Activated naive CD4-positive, alpha-beta T cell treated with anti-CD3 and anti-CD28 coated beads, Interleukin-2, amount 50 U/mL, for 24 hours (primary cell): ENCODE results near the gene MSI2.
A peak's percentile ranks its signal among the peaks of the same experiment; 100 is the strongest.

ENCODE experiments used
- H3K27ac Mint-ChIP-seq: one replicate; pipeline ENCODE4 v1.8.0; 2021; ENCODE audit warnings: mild to moderate bottlenecking, mixed read lengths
- H3K27me3 Mint-ChIP-seq: one replicate; pipeline ENCODE4 v1.8.0; 2021; ENCODE audit warnings: mixed read lengths
- H3K36me3 Mint-ChIP-seq: one replicate; pipeline ENCODE4 v1.8.0; 2021; ENCODE audit warnings: mixed read lengths
- H3K4me1 Mint-ChIP-seq: one replicate; pipeline ENCODE4 v1.8.0; 2021; ENCODE audit warnings: mixed read lengths
- H3K4me3 Mint-ChIP-seq: one replicate; pipeline ENCODE4 v1.8.0; 2021; ENCODE audit warnings: mild to moderate bottlenecking, mixed read lengths
- H3K9me3 Mint-ChIP-seq: one replicate; pipeline ENCODE4 v1.8.0; 2021; ENCODE audit warnings: mixed read lengths

The MSI2 gene

DNA sequence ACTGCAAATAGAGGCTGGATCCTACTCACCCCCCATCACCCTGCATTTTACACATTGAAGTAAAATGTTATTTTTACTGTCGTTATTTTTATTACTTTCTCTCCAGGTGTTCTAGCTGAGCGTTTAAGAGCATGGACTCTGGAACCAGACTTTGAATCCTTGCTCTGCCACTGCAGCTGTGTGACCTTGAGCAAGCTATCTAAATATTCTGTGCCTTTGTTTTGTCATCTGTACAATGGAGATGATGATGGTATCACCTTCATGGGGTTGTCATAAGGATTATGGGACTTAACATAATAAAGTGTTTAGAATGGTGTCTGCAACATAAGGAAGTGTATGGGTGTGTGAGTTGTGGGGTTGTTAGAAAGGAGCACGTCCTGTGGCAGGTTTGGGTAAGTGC lies 17.8 kb downstream of the MSI2 start:
- Mint-ChIP-seq H3K4me3 (no peak overlapping the region), H3K9me3 (no peaks in the 10 kb centered on the region), H3K27ac (no peak overlapping the region), H3K27me3 (no peaks in the 10 kb centered on the region), H3K36me3 (peaks cover 17% of the 10 kb centered on the region), H3K4me1 (peaks cover 63% of the 10 kb centered on the region)

DNA sequence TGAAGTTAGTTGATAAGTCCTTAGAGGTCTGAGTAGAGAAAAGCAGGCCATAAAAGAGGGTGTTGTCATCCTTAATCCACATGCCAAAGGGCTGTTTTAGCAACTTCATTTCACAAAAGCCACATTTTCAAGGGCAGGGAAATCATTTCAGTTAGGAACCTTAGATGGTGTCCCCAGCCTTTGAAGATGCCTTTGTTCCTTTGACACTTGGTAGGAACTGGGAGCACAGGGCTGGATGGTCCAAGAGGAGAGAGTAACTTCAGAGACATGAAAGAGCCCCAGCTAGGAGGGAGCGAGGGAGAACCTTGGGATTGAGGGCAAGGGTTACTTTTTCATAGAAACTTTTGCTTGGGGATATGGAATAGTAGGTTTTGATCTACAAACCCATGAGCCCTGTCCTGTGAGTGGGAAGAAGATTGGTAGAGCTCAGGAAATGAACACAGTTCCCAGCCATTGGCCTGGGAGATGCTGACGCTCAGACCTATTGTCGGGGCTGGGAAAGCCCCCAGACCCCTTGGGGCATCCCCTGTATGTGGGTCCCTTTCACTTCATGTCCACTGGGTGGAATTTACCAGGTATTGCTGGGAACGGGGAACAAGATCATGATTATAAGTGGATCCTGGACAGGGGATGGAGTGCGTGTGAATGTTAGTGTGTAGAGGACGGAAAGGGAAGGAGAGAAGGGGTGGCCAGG lies 18.9 kb downstream of the MSI2 start:
- no peak overlapping the region for H3K4me3 Mint-ChIP-seq
- no peaks in the 10 kb centered on the region for H3K27me3 Mint-ChIP-seq
- H3K36me3 Mint-ChIP-seq: peaks cover 11% of the 10 kb centered on the region
- peaks cover 63% of the 10 kb centered on the region for H3K4me1 Mint-ChIP-seq
- H3K27ac Mint-ChIP-seq: peak overlapping the region; percentile 1
- H3K9me3 Mint-ChIP-seq: no peaks in the 10 kb centered on the region

DNA sequence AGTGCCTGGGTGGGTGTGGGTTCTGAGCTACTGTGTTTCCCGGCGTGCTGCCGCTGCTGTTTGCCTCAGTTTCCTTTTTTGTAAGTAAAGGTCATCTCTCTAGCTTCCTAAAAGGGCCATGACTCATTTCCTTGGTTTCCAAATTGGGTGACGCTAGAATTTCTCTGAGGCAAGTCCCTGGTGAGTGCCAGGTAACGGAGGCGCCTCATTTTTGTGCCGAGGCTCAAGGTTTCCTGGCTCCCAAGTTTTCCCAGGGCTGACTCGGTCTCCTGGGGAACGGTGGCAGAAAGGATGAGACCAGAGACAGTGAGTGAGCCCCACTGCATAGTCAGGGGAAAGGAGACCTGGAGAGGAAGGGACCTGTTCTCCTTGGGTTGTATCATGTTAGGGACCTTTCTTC lies 20.3 kb downstream of the MSI2 start:
- Mint-ChIP-seq H3K9me3 (no peaks in the 10 kb centered on the region), H3K27ac (no peak overlapping the region), H3K4me3 (no peak overlapping the region), H3K4me1 (peaks cover 62% of the 10 kb centered on the region), H3K36me3 (peaks cover 8% of the 10 kb centered on the region), H3K27me3 (no peaks in the 10 kb centered on the region)

DNA sequence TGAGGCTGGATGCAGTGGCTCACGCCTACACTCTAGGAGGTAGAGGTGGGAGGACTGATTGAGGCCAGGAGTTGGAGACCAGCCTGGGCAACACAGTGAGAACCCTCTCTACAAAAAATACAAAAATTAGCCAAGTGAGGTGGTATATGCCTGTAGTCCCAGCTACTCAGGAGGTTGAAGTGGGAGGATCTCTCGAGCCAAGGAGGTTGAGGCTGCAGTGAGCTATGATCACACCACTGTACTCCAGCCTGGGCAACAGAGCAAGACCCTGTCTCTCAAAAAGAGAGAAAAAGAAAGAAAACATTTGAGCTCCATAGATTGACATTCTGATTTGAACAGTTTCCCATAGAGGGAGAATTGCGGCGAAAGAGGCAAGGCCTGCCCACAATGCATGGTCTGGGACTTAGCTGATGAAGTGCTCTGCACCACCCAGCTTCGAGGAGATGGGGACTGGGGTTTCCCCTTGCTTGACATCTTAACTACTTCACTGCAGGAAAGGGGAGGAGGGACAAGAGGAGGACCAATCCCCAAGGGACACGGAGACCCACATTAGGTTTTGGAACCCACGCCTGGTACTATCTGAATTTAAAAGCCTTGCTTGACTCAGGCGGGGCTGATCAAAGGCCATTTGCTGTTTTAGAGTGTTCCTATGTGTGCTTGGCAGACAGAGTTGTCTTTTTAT lies 21.7 kb downstream of the MSI2 start:
- Mint-ChIP-seq H3K9me3 (no peaks in the 10 kb centered on the region), H3K4me3 (no peak overlapping the region), H3K27ac (no peak overlapping the region), H3K27me3 (no peaks in the 10 kb centered on the region), H3K4me1 (peaks cover 65% of the 10 kb centered on the region), H3K36me3 (peaks cover 6% of the 10 kb centered on the region)

DNA sequence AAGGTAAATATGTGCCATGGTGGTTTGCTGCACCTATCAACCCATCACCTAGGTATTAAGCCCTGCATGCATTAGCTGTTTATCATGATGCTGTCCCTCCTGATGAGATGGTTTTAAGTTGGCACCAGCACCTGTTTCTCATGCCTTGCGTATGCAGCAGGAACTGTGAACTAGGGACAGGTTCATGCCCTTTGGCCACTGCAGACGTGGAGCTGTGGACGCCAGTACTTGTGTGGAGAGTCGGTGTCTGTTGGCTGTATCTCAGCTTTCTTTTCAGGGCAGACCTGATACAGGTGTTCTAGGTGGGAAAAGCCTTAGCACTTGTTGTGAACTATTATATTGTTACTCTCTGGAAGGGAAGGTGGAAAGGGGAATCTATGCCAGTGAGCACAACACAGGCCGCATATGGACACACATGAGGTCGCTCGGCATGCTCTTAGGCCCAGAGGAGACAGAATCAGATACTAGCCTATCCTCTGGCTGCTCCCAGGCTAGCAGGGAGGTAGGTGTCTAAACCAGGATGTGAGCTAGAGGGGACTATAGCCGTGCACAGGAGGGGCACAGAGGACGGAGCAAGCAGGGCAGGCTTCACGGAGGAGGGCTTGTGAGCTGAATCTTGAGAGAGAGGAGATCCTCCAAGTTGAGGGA lies 22.5 kb downstream of the MSI2 start:
- Mint-ChIP-seq H3K36me3 (peaks cover 11% of the 10 kb centered on the region), H3K27me3 (no peaks in the 10 kb centered on the region), H3K4me1 (peaks cover 73% of the 10 kb centered on the region), H3K4me3 (no peak overlapping the region), H3K27ac (no peak overlapping the region), H3K9me3 (no peaks in the 10 kb centered on the region)

DNA sequence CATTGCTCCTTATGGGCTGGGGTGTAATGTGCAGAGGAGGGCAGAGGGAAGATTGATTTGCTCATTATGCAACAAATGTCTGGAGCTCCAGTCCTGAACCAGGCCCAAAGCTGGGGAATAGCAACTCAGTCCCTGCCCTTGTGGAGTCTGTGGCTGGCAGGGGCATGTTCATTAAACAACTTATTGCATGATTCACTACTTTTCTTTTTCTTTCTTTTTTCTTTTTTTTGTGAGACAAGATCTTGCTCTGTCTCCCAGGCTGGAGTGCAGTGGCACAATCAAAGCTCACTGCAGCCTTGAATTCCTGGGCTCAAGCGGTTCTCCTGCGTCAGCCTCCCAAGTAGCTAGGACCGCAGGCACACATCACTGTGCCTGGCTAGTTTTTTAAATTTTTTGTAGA lies 23.1 kb downstream of the MSI2 start:
- no peaks in the 10 kb centered on the region for H3K9me3 Mint-ChIP-seq
- no peaks in the 10 kb centered on the region for H3K27me3 Mint-ChIP-seq
- H3K27ac Mint-ChIP-seq: no peak overlapping the region
- H3K36me3 Mint-ChIP-seq: peaks cover 10% of the 10 kb centered on the region
- H3K4me3 Mint-ChIP-seq: no peak overlapping the region
- H3K4me1 Mint-ChIP-seq: peaks cover 78% of the 10 kb centered on the region

DNA sequence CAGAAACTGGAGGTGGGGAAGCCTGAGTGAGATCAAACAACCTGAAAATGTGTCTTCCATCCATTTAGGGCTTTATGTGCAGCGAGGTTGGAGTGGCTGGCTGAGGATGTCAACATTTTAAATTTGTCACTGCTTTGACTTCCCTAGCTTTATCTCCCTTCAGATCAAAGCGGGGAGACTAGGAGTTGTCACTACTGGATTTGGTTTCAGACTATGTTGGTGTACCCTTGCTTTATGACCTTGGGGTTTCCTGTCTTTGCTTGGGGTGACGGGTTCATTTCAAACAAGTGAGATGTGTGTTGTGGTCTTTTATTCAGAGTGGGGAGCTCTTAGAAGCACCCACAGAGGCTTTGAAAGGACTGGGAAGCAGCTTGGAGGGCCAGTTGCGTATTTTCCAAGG lies 25.6 kb downstream of the MSI2 start:
- Mint-ChIP-seq H3K36me3 (peaks cover 5% of the 10 kb centered on the region), H3K27ac (peak overlapping the region; percentile 57), H3K9me3 (no peaks in the 10 kb centered on the region), H3K4me3 (peak overlapping the region; percentile 15), H3K4me1 (peaks cover 84% of the 10 kb centered on the region), H3K27me3 (no peaks in the 10 kb centered on the region)

DNA sequence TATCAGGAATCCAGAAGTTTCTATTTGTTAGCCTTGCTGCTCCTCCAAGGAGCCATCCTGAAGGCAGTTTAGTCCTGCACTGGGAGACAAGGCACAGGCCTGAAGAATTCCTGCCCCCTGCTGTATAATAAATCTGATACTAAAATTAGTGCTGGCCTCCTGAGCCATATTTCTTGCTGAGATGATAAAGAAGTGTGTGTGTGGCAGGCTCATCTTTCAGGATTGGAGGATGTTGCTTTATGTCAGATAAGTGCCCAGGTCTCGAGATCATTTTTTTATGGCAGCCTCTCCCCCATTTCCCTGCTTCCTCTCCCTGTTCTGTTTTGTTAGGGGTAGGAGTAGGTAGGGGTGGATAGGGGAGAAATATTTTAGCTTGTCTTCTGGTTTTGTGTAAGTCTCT lies 26.0 kb downstream of the MSI2 start:
- H3K4me1 Mint-ChIP-seq: peaks cover 84% of the 10 kb centered on the region
- H3K27me3 Mint-ChIP-seq: no peaks in the 10 kb centered on the region
- peaks cover 5% of the 10 kb centered on the region for H3K36me3 Mint-ChIP-seq
- no peak overlapping the region for H3K27ac Mint-ChIP-seq
- no peak overlapping the region for H3K4me3 Mint-ChIP-seq
- no peaks in the 10 kb centered on the region for H3K9me3 Mint-ChIP-seq

DNA sequence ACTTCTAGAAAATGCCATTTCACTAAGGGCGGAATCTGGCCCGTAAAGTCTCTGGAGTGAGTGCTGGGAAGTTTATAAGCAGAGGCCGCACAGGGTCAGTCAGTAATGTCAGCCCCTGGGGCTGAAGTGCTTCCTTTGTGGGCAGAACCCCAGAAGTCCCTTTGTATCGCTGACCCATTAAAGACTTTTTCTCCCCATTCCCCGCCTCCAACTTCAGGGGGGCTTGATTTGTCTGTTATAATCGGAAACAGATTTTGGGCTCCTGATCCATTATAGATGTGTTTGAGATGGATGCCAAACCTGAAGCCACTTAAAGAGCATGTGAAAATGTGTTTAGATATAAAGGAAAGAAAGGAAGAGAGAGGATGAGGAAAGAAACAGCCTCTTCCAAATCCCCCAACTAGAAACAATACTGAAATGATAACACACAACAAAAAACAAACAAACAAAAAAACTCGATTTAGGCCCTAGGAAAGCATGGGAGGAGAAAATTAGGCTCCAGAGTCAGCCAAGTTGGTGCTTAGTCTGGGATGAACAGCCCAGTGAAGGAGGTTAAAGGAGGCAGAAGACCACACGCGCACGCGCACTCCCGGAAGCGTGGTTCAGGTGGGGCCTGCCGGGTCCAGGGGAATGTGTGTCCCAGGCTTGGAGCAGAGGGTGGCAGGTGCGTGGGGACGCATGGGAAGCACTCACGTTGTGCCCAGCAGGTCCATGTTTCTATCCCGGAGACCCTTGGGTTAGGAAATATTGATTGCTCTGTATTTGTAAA lies 27.1 kb downstream of the MSI2 start:
- Mint-ChIP-seq H3K4me1 (peaks cover 83% of the 10 kb centered on the region), H3K36me3 (peaks cover 6% of the 10 kb centered on the region), H3K4me3 (no peak overlapping the region), H3K27ac (peak overlapping the region; percentile 62), H3K9me3 (no peaks in the 10 kb centered on the region), H3K27me3 (no peaks in the 10 kb centered on the region)

DNA sequence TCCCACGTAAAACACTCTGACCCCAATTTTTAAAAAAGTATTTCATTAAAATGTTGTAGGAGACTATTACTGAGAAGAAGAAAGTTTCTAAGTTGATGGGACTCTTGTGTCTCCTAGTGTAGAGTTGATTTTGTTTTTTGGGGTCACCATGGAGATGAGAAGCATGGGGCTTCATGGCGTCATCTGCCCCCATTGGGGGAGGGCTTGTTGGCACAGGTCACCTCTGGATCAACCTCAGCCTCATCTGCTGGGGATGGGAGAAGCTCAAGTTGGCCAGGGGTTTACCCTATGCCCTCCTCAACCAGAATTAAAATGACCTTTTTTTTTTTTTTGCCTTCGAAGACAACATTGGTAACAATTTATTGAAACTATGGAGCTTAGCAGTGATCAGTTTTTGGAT lies 28.3 kb downstream of the MSI2 start:
- Mint-ChIP-seq H3K4me1 (peaks cover 81% of the 10 kb centered on the region), H3K27me3 (no peaks in the 10 kb centered on the region), H3K27ac (peak overlapping the region; percentile 72), H3K9me3 (no peaks in the 10 kb centered on the region), H3K4me3 (peak overlapping the region; percentile 69), H3K36me3 (peaks cover 6% of the 10 kb centered on the region)

DNA sequence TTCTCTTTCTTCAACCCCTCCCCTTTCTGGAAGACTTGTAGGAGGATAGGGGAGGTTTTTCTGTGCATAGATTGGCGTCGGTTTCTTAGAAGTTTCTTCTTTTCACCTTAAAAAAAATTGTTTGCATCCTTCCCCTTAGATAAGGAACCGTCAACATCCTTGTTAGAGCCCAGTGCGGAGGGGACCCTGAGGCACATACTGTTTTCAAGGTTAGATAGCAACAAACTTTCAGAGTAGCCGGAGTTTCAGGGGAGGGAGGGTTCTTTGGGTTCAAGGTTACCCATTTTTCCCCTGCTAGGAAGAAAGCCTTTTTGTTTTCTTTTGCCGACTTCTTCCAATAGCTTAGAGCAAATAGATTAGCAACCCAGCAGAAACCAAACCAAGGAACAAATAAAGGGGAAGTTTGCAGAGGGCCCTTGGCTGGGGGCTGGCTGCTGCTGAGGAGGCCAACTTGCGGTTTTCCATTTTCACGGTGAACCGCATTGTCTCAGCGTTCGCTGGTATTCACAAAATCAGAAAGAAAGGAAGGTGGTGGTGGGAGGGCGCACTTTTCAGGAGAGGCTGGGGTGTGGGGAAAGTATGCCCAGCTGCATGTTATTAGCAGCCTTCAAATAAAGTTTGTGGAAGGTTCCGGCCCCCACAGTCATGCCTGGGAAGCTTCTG lies 28.8 kb downstream of the MSI2 start:
- Mint-ChIP-seq H3K4me1 (peaks cover 81% of the 10 kb centered on the region), H3K9me3 (no peaks in the 10 kb centered on the region), H3K27ac (peak overlapping the region; percentile 84), H3K27me3 (no peaks in the 10 kb centered on the region), H3K4me3 (peak overlapping the region; percentile 69), H3K36me3 (peaks cover 6% of the 10 kb centered on the region)

DNA sequence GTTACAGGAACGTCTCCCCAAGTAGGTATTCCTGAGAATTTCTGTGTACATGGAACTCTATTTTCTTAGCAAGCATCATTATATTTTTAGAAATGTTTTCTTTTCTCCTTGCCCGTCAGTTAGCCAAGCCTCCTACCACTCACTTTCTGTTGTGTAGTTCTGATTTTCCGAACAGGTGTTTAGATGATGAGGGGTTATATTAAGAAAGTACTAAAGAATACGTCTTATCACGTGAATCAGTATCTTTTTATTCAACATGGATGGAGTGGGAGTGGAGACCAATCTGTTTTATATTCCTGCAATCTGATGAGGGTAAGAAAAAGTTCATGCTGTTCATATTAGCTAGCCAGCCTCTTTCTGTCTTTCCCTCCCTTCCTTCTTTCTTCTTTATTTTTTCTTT lies 29.4 kb downstream of the MSI2 start:
- peaks cover 6% of the 10 kb centered on the region for H3K36me3 Mint-ChIP-seq
- peak overlapping the region; percentile 69 for H3K4me3 Mint-ChIP-seq
- H3K4me1 Mint-ChIP-seq: peaks cover 76% of the 10 kb centered on the region
- no peaks in the 10 kb centered on the region for H3K9me3 Mint-ChIP-seq
- H3K27me3 Mint-ChIP-seq: no peaks in the 10 kb centered on the region
- H3K27ac Mint-ChIP-seq: peak overlapping the region; percentile 84

DNA sequence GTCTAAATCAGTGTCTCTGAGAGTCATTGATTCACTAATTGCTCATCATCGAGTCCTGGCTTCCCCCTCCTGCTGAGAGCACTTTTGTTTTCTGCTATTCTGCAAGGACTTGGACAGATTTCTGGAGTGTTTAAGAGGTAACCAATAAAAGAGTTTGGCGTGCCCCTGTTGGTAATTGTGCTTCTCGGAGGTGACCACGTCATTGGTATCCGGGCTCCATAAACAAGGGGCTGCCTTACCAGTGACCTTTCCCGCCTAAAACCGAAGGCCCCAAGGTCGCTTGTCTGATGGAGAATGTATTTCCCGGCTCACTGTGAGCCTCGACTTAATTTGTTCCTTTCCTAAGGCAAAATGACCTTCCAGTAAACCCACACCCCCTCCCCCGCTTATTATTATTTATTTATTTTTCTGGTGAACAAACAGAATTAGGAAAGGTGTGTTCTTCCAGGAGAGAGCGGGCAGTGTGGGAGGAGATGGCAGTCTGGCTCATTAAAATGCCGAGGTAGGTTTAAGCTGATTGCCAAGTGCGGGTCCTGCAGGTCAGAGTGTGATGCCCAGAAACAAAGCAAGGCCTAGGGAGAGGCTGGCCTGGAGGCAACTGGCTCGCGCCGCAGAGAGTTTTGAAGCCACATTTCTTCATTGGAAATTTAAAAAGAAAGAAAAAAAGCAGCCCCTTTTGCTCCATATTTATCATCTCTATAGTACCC lies 30.2 kb downstream of the MSI2 start:
- no peak overlapping the region for H3K27ac Mint-ChIP-seq
- no peaks in the 10 kb centered on the region for H3K27me3 Mint-ChIP-seq
- peak overlapping the region; percentile 69 for H3K4me3 Mint-ChIP-seq
- H3K9me3 Mint-ChIP-seq: no peaks in the 10 kb centered on the region
- peaks cover 6% of the 10 kb centered on the region for H3K36me3 Mint-ChIP-seq
- H3K4me1 Mint-ChIP-seq: peaks cover 68% of the 10 kb centered on the region

DNA sequence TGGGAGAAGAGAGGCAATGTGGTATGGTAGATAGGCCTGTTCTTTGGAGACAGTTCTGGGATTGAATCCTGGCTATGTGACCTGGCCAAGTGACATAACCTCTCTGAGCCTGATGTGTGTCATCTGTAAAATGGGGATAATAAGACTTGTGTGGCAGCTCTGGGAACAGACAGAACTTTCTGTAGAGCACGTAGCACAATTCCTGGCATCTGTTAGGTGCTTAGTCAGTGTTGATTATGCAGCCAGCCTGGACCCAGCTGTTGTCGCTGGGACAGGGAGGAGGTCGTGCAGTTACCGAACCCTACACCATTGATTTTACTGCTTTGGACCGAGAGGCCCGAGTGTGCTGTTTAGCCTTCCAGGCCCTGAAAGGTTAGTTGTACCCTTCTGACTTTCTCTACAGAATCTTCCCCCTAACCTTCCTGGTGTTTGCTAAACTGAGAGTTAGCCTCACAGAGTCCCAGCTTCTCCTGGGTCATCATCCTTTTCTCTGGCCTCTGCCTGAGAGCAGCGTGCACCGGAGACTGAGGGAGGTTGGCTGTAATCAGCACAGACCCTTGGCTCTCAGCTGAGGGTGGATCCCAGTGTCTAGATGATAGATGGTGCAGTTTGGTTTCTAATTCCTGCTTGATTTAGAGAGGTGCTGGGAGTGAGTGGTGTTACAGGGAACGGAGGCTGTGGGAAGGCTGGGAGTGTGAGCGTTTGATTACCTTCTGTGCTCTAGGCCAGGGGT lies 31.9 kb downstream of the MSI2 start:
- H3K4me3 Mint-ChIP-seq: no peak overlapping the region
- H3K36me3 Mint-ChIP-seq: peaks cover 6% of the 10 kb centered on the region
- H3K4me1 Mint-ChIP-seq: peaks cover 61% of the 10 kb centered on the region
- no peak overlapping the region for H3K27ac Mint-ChIP-seq
- no peaks in the 10 kb centered on the region for H3K9me3 Mint-ChIP-seq
- no peaks in the 10 kb centered on the region for H3K27me3 Mint-ChIP-seq
